ENCODE results near the gene TENM4. TPM values are rescaled to one million over a fixed set of nuclear protein-coding genes. Genes with fewer than 3 reads are reported as not detected.

Gene TENM4
- total and polyA plus RNA-seq, 4 donors = 24.8 to 70.5 (median 38.1) TPM

DNA sequence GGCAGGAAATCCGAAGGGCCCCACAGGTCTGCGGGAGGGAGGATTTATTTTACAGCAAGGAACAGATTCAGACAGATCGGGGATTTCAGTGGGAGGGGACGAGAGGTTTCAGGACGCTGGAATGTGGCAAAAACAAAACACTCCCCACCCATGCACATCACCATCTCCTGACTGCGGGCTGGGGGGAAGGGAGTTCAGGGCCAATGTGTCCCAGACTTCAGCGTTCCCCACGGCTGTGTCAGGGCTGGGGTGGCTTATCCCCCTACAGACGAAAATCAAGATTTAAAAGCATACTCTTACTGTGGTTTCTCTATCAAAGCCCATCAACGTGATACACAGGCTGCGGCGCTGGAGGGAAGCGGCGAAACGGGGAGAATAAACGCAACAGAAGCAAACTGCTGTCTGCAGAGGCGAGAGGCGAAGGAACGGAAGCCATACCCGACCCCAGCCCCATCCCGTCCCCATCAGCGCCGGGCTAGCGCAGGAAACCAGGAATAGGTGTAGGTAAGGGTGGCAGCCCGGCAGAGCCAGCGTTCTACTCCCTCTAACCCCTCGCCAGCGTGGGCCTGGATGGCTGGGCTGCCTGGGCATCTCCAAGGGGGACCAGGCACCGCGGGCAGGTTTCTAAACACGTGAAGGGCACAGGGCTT, 2.7 kb downstream of the TENM4 start:
- peak; percentile 10 to 82 (median 38) for DNase-seq (ENCODE audit: low read depth in 4 of 6, low spot score in 6 of 6)
- Histone ChIP-seq H3K27ac (ENCODE audit: low read depth, low read length) (peak overlapping the region; percentile 90), H3K4me3 (ENCODE audit: low read depth, low read length) (peak overlapping the region; percentile 74), H3K27me3 (ENCODE audit: control insufficient read depth, insufficient read depth, low read length) (peaks cover 29% of the 10 kb centered on the region), H3K36me3 (ENCODE audit: control insufficient read depth, insufficient read depth, low read length) (no peaks in the 10 kb centered on the region), H3K4me1 (ENCODE audit: control insufficient read depth, insufficient read depth, low read length) (peaks cover 44% of the 10 kb centered on the region), H3K9me3 (ENCODE audit: control insufficient read depth, insufficient read depth, low read length) (no peaks in the 10 kb centered on the region)
- 0% methylated on average over 18 of the region's 31 CpGs for WGBS (ENCODE audit: insufficient coverage)

DNA sequence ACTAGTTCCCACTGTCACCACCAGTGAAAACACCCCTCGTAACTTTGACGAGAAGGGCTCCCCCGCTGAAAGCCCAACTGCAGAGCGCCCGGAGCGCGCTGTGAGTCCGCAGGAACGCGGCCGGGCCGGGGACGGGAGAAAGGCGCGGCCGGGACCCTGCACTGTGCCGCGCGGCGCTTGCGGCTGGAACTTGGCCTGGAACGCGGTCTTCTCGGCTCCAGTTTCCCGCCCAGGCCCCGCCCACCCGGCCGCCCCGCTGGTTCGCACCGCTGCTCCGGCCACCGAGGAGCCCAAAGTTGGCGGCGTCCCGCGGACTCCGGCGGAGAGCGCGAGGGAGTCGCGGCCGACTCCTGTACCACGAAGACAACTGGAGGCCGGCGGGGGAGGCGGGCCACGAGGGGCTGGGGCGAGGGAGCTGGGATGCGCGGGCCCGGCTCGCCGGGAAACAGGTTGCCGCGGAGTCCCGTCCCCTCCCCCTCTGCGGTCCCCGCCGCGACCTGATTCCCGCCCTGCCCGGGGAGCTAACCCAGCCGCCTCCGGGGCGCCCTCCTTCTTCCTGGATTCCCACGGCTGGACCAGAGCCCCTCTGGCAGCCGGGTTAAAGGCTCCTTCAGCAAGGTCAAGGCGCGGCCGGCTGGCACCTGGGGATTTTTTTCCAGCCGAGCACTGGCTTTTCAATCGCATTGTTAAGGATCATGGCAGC, 3.4 kb downstream of the TENM4 start:
- Histone ChIP-seq H3K4me1 (ENCODE audit: control insufficient read depth, insufficient read depth, low read length) (peaks cover 44% of the 10 kb centered on the region), H3K9me3 (ENCODE audit: control insufficient read depth, insufficient read depth, low read length) (no peaks in the 10 kb centered on the region), H3K27ac (ENCODE audit: low read depth, low read length) (peak overlapping the region; percentile 90), H3K36me3 (ENCODE audit: control insufficient read depth, insufficient read depth, low read length) (no peaks in the 10 kb centered on the region), H3K27me3 (ENCODE audit: control insufficient read depth, insufficient read depth, low read length) (peaks cover 29% of the 10 kb centered on the region), H3K4me3 (ENCODE audit: low read depth, low read length) (peak overlapping the region; percentile 74)
- under 1% methylated on average over 74 of the region's 74 CpGs for WGBS (ENCODE audit: insufficient coverage)
- peak in 5 of 6 donors; percentile 22 to 82 (median 48) for DNase-seq (ENCODE audit: low read depth in 4 of 6, low spot score in 6 of 6)

DNA sequence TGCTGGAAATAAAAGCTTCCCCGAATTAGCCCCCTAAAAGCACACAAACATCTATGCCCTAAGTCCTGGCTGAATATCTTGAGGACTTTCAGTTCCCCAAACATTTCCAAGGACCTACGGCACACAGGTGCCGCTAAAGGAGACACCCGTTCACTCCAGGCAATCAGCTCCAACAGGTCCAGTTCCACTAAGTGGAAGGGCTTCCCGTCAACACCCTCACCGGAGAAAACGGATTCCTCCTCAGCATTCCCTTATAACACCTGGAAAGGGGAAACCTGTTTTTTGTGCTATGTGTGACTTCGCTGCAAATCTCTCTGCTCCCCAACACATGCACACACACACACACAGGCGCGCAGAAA, 3.9 kb downstream of the TENM4 start:
- DNase-seq (ENCODE audit: low read depth in 4 of 6, low spot score in 6 of 6) = peak in 1 of 6 donors; percentile 16
- no peak overlapping the region for H3K27ac ChIP-seq (ENCODE audit: low read depth, low read length)
- peaks cover 44% of the 10 kb centered on the region for H3K4me1 ChIP-seq (ENCODE audit: control insufficient read depth, insufficient read depth, low read length)
- 26% methylated on average over 6 of the region's 10 CpGs for whole genome bisulfite sequencing (ENCODE audit: insufficient coverage)
- H3K27me3 ChIP-seq (ENCODE audit: control insufficient read depth, insufficient read depth, low read length) = peaks cover 29% of the 10 kb centered on the region
- H3K4me3 ChIP-seq (ENCODE audit: low read depth, low read length) = peak overlapping the region; percentile 74
- H3K36me3 ChIP-seq (ENCODE audit: control insufficient read depth, insufficient read depth, low read length) = no peaks in the 10 kb centered on the region
- no peaks in the 10 kb centered on the region for H3K9me3 ChIP-seq (ENCODE audit: control insufficient read depth, insufficient read depth, low read length)

DNA sequence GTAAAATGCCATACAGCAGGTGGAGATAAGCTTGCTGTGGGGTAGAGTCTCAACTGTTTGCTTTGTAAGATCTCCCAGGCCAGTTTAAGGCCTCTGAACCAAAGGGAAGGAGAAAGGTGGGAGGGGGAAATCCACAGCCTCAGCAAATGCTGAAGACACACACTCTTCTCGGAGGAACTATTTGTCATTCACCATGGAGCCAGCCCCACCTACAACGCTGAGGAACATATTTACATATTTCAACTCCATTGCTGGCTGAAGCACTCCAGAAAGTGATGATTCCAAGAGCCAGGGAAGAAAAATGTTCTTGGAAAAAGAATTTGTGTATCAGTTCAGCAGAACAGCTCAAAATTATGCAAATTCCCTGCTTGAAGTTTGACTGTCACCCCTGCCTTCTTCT, 6.5 kb downstream of the TENM4 start:
- peaks cover 24% of the 10 kb centered on the region for H3K27me3 ChIP-seq (ENCODE audit: control insufficient read depth, insufficient read depth, low read length)
- no CpG with 5 or more reads among the region's 2 CpGs for WGBS (ENCODE audit: insufficient coverage)
- H3K27ac ChIP-seq (ENCODE audit: low read depth, low read length) = no peak overlapping the region
- no peaks in the 10 kb centered on the region for H3K9me3 ChIP-seq (ENCODE audit: control insufficient read depth, insufficient read depth, low read length)
- DNase-seq (ENCODE audit: low read depth in 4 of 6, low spot score in 6 of 6) = peak in 1 of 6 donors; percentile 55
- H3K4me1 ChIP-seq (ENCODE audit: control insufficient read depth, insufficient read depth, low read length) = peaks cover 31% of the 10 kb centered on the region
- H3K36me3 ChIP-seq (ENCODE audit: control insufficient read depth, insufficient read depth, low read length) = no peaks in the 10 kb centered on the region
- no peak overlapping the region for H3K4me3 ChIP-seq (ENCODE audit: low read depth, low read length)

DNA sequence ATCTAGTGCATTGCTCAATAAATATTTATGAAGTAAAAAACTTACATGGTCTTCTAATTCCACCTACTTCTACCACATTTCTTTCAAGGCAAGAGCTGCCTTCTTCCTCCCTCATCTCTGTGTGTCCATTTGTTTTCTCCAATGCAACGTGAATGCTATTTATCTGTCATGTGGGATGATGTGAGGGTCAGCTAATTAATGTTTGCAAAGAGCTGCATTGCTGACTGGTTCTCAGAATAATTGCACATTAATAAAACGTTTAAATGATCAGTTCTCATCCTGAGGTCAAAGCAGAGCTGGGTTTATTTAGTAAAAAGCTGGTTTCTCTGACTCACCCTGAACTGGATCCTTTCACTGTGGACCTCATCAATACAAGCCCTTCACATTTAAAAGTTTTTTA, 8.7 kb downstream of the TENM4 start:
- DNase-seq (ENCODE audit: low read depth in 4 of 6, low spot score in 6 of 6) = no peak
- no CpG with 5 or more reads among the region's 2 CpGs for WGBS (ENCODE audit: insufficient coverage)

DNA sequence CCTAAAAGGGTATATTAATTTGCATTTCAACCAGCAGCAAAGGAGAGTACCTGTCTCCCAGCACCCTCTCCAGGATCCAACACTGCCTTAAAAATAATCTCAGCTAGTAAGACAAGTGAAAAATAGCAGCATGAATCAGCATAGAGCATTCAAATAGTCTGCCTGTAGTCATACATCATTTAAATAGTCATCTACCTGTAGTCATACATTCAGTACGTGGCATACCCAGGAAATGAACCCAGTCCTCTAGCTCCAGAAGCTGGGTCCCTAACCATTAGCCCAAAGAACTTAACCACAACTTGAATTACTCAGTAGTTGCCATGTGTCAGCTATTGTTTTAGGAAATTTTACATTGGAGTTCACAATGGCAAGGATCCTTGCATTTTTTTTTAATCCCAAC, 9.3 kb downstream of the TENM4 start:
- peaks cover 9% of the 10 kb centered on the region for H3K4me1 ChIP-seq (ENCODE audit: control insufficient read depth, insufficient read depth, low read length)
- H3K27ac ChIP-seq (ENCODE audit: low read depth, low read length) = no peak overlapping the region
- peaks cover 1% of the 10 kb centered on the region for H3K27me3 ChIP-seq (ENCODE audit: control insufficient read depth, insufficient read depth, low read length)
- H3K36me3 ChIP-seq (ENCODE audit: control insufficient read depth, insufficient read depth, low read length) = no peaks in the 10 kb centered on the region
- H3K4me3 ChIP-seq (ENCODE audit: low read depth, low read length) = no peak overlapping the region
- no CpG with 5 or more reads among the region's 1 CpG for WGBS (ENCODE audit: insufficient coverage)
- no peak for DNase-seq (ENCODE audit: low read depth in 4 of 6, low spot score in 6 of 6)
- no peaks in the 10 kb centered on the region for H3K9me3 ChIP-seq (ENCODE audit: control insufficient read depth, insufficient read depth, low read length)

More for the DNA sequence above, 8.7 kb downstream of the TENM4 start:
- H3K27ac ChIP-seq (ENCODE audit: low read depth, low read length) = no peak overlapping the region
- no peaks in the 10 kb centered on the region for H3K36me3 ChIP-seq (ENCODE audit: control insufficient read depth, insufficient read depth, low read length)
- H3K4me1 ChIP-seq (ENCODE audit: control insufficient read depth, insufficient read depth, low read length) = peaks cover 15% of the 10 kb centered on the region
- no peaks in the 10 kb centered on the region for H3K9me3 ChIP-seq (ENCODE audit: control insufficient read depth, insufficient read depth, low read length)
- H3K4me3 ChIP-seq (ENCODE audit: low read depth, low read length) = no peak overlapping the region
- H3K27me3 ChIP-seq (ENCODE audit: control insufficient read depth, insufficient read depth, low read length) = peaks cover 7% of the 10 kb centered on the region

DNA sequence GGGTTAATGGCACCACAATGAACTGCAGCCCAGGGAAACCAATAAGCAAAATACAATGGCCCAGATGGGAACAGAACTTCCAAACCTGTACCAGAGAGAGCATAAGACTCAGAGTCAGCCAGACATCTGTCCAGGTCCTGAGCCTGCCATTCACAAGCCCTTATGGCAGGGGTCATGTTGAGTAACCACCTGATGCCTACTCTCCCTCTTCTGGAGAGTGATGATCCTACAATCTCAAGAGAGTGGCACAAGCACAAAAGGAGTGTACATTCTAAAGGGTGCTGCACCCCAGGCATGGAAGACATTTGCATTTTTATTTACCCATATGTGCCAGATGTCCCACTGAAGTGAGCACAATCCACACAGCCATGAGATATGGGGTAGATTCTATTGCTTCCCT, 10.6 kb downstream of the TENM4 start:
- no peaks in the 10 kb centered on the region for H3K27me3 ChIP-seq (ENCODE audit: control insufficient read depth, insufficient read depth, low read length)
- H3K36me3 ChIP-seq (ENCODE audit: control insufficient read depth, insufficient read depth, low read length) = no peaks in the 10 kb centered on the region
- no peaks in the 10 kb centered on the region for H3K9me3 ChIP-seq (ENCODE audit: control insufficient read depth, insufficient read depth, low read length)
- no peak overlapping the region for H3K27ac ChIP-seq (ENCODE audit: low read depth, low read length)
- H3K4me3 ChIP-seq (ENCODE audit: low read depth, low read length) = no peak overlapping the region
- no peak for DNase-seq (ENCODE audit: low read depth in 4 of 6, low spot score in 6 of 6)
- H3K4me1 ChIP-seq (ENCODE audit: control insufficient read depth, insufficient read depth, low read length) = peaks cover 7% of the 10 kb centered on the region

DNA sequence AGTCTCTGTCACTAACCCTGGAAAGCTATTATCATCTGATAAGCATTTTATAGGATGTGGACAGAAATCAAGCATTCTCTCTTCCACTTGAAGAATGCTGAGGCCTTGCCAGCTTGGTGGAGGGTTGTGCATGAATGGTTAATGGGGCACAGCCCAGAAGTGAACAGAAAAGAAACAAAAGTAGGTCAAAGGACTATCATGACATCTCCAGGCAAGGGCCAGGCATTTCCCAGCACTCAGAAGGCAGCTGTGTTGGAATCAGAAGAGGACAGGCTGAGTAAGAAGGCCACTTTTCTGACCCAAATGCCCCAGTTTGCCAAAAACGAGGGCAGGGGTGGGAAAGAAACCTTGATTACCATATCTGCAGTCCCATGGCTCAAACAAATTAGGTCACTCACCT, 12.4 kb downstream of the TENM4 start:
- Histone ChIP-seq H3K4me3 (ENCODE audit: low read depth, low read length) (no peak overlapping the region), H3K27ac (ENCODE audit: low read depth, low read length) (no peak overlapping the region), H3K36me3 (ENCODE audit: control insufficient read depth, insufficient read depth, low read length) (no peaks in the 10 kb centered on the region), H3K9me3 (ENCODE audit: control insufficient read depth, insufficient read depth, low read length) (no peaks in the 10 kb centered on the region), H3K4me1 (ENCODE audit: control insufficient read depth, insufficient read depth, low read length) (peaks cover 3% of the 10 kb centered on the region), H3K27me3 (ENCODE audit: control insufficient read depth, insufficient read depth, low read length) (no peaks in the 10 kb centered on the region)
- peak in 1 of 6 donors; percentile 19 for DNase-seq (ENCODE audit: low read depth in 4 of 6, low spot score in 6 of 6)
- WGBS (ENCODE audit: insufficient coverage) = no CpG with 5 or more reads among the region's 1 CpG

DNA sequence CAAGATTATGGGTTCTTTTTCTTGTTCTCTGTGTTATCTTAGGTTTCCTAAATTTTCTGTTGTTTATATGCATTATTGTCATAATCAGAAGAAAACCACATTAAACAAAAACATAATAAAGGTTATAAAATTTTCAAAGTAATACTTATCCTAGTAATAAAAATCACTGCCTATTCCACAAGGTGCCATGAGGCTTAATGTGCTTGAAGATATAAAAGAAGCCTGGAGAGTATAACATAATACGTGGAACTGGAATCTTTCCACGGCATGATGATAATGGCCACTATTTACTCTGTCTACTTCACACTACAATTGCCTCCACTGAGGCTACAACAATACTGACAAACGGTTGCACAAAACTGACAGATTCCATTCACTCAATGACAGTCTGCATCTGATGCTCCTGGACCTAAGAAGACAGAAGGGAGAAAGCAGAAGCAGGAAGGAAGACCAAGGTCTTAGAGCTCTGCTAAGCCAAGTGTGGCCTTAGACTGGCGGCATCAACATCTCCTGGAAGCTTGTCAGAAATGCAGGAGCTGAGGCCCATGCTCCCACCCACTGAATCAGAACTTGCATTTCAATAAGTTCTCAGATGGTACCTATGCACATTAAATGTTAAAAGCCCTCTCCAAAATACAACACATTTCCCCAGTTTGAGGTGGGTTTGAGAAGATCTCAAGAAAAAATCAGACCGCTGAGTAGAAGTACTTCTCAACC, 13.1 kb downstream of the TENM4 start:
- peaks cover 3% of the 10 kb centered on the region for H3K4me1 ChIP-seq (ENCODE audit: control insufficient read depth, insufficient read depth, low read length)
- H3K9me3 ChIP-seq (ENCODE audit: control insufficient read depth, insufficient read depth, low read length) = no peaks in the 10 kb centered on the region
- no peaks in the 10 kb centered on the region for H3K27me3 ChIP-seq (ENCODE audit: control insufficient read depth, insufficient read depth, low read length)
- H3K4me3 ChIP-seq (ENCODE audit: low read depth, low read length) = no peak overlapping the region
- no peaks in the 10 kb centered on the region for H3K36me3 ChIP-seq (ENCODE audit: control insufficient read depth, insufficient read depth, low read length)
- H3K27ac ChIP-seq (ENCODE audit: low read depth, low read length) = no peak overlapping the region
- peak in 2 of 6 donors; percentile 13 to 91 for DNase-seq (ENCODE audit: low read depth in 4 of 6, low spot score in 6 of 6)
- WGBS (ENCODE audit: insufficient coverage) = 100% methylated on average over 2 of the region's 5 CpGs
